ENCODE results near the gene WNT9A. TPM values are rescaled to one million over a fixed set of nuclear protein-coding genes. Genes with fewer than 3 reads are reported as not detected.

Gene WNT9A
- polyA plus RNA-seq, 4 donors = 0.27 to 2.7 (median 1.2) TPM

- DNase-seq (no peak), FAIRE-seq (no peak)
- peaks cover 0 to 20% (median 3%) of the 10 kb centered on the region in 3 donors for H3K4me1 ChIP-seq (ENCODE audit: control insufficient read depth in 3 of 3, insufficient read depth in 2 of 3, low read depth in 1 of 3, low read length in 2 of 3)
- H3K27ac ChIP-seq (ENCODE audit: low read depth in 1 of 3, low read length in 2 of 3) = no peak overlapping the region
- peaks cover 0 to 10% (median 0%) of the 10 kb centered on the region in 3 donors for H3K27me3 ChIP-seq (ENCODE audit: control insufficient read depth in 3 of 3, insufficient read depth in 3 of 3, low read length in 3 of 3)
- H3K36me3 ChIP-seq (ENCODE audit: control insufficient read depth in 3 of 3, insufficient read depth in 2 of 3, low read depth in 1 of 3, low read length in 3 of 3) = no peaks in the 10 kb centered on the region
- H3K4me3 ChIP-seq (ENCODE audit: low read depth in 1 of 3, low read length in 3 of 3) = no peak overlapping the region
- no peaks in the 10 kb centered on the region for H3K9me3 ChIP-seq (ENCODE audit: control insufficient read depth in 2 of 2, insufficient read depth in 1 of 2, low read depth in 1 of 2, low read length in 1 of 2)
- 45 to 59% (median 51%) methylated on average over 14 of the region's 14 CpGs for WGBS, 3 donors
Observed at GRCh38 chr1:227889047-227889862, 58.5 kb downstream of the WNT9A start.

DNA sequence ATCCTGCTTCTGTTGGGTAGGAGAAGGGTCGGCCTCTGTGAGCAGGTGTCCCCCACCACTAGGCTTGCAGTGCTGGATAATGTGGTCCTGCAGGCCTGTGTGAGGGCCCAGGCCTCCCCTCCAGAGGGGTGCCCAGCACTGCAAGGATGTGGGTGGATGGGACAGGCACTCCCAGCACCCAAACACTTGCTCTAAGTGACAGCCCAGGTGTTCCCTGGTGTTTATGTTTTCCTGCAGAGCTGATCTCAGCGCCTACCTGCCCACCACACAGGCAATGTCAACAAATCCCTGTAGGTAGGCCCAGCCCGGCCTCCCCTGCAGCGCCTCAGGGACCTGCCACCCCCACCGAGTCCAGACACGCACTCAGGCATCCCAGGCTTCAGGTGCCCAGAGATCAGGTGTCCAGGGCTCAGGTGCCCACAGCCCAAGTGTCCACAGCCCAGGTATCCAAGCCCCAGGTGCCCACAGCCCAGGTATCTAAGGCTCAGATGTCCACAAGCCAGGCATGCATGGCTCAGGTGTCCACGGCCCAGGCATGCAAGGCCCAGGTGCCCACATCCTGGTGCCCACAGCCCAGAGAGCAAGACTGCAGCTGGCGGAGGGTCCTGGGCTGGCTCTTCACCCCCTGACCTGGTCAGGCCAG is 59.2 kb downstream of the WNT9A start:
- peaks cover 0 to 20% (median 3%) of the 10 kb centered on the region in 3 donors for H3K4me1 ChIP-seq (ENCODE audit: control insufficient read depth in 3 of 3, insufficient read depth in 2 of 3, low read depth in 1 of 3, low read length in 2 of 3)
- no peak for FAIRE-seq
- no peaks in the 10 kb centered on the region for H3K36me3 ChIP-seq (ENCODE audit: control insufficient read depth in 3 of 3, insufficient read depth in 2 of 3, low read depth in 1 of 3, low read length in 3 of 3)
- H3K4me3 ChIP-seq (ENCODE audit: low read depth in 1 of 3, low read length in 3 of 3) = no peak overlapping the region
- 70 to 88% (median 75%) methylated on average over 8 of the region's 8 CpGs for WGBS, 3 donors
- H3K9me3 ChIP-seq (ENCODE audit: control insufficient read depth in 2 of 2, insufficient read depth in 1 of 2, low read depth in 1 of 2, low read length in 1 of 2) = no peaks in the 10 kb centered on the region
- peaks cover 0 to 10% (median 0%) of the 10 kb centered on the region in 3 donors for H3K27me3 ChIP-seq (ENCODE audit: control insufficient read depth in 3 of 3, insufficient read depth in 3 of 3, low read length in 3 of 3)
- peak overlapping the region in 2 of 3 donors; percentile 45 to 51 for H3K27ac ChIP-seq (ENCODE audit: low read depth in 1 of 3, low read length in 2 of 3)
- DNase-seq = no peak

DNA sequence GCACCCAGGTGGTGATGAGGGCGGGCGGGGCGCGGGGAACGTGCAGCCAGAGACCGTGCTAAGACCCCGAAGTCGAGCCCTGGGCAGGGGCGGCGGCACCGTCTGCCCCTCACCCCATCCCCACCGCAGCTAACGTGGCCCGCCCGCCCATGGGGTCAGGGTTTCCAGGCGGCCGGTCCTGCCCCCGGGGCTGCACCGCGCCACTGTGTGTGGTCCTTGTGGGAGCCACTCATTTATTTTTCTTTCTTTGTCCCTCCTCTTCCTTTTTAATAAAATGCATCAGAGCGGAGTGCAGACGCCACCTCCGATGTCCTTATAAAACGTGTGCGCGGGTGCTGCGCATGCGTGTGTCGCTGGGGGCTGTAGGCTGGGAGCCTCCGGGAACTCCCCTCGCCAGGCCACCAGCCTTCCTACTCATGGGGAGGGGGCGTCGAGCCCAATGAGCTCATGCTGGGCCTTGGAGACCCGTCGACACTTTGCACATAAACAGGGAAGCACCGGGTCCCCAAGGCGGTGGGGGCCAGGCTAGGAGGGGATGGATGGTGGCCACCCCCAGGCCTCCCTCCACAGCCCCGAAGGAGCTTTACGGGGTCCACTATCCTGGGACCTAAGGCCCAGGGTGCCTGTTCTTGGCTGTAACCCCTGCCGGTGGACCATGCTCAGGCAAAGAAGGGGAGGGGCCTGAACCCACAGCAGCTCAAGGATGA is 59.9 kb downstream of the WNT9A start:
- 34 to 56% (median 45%) methylated on average over 25 to 40 of the region's 40 CpGs for WGBS, 3 donors
- H3K4me1 ChIP-seq (ENCODE audit: control insufficient read depth in 3 of 3, insufficient read depth in 2 of 3, low read depth in 1 of 3, low read length in 2 of 3) = peaks cover 0 to 20% (median 3%) of the 10 kb centered on the region in 3 donors
- no peaks in the 10 kb centered on the region for H3K36me3 ChIP-seq (ENCODE audit: control insufficient read depth in 3 of 3, insufficient read depth in 2 of 3, low read depth in 1 of 3, low read length in 3 of 3)
- H3K9me3 ChIP-seq (ENCODE audit: control insufficient read depth in 2 of 2, insufficient read depth in 1 of 2, low read depth in 1 of 2, low read length in 1 of 2) = no peaks in the 10 kb centered on the region
- H3K27me3 ChIP-seq (ENCODE audit: control insufficient read depth in 3 of 3, insufficient read depth in 3 of 3, low read length in 3 of 3) = peaks cover 0 to 10% (median 0%) of the 10 kb centered on the region in 3 donors
- FAIRE-seq (no peak), DNase-seq (peak in 1 of 2 donors; percentile 55)
- H3K4me3 ChIP-seq (ENCODE audit: low read depth in 1 of 3, low read length in 3 of 3) = peak overlapping the region in 2 of 3 donors; percentile 23 to 43
- H3K27ac ChIP-seq (ENCODE audit: low read depth in 1 of 3, low read length in 2 of 3) = peak overlapping the region in 2 of 3 donors; percentile 78 to 81

DNA sequence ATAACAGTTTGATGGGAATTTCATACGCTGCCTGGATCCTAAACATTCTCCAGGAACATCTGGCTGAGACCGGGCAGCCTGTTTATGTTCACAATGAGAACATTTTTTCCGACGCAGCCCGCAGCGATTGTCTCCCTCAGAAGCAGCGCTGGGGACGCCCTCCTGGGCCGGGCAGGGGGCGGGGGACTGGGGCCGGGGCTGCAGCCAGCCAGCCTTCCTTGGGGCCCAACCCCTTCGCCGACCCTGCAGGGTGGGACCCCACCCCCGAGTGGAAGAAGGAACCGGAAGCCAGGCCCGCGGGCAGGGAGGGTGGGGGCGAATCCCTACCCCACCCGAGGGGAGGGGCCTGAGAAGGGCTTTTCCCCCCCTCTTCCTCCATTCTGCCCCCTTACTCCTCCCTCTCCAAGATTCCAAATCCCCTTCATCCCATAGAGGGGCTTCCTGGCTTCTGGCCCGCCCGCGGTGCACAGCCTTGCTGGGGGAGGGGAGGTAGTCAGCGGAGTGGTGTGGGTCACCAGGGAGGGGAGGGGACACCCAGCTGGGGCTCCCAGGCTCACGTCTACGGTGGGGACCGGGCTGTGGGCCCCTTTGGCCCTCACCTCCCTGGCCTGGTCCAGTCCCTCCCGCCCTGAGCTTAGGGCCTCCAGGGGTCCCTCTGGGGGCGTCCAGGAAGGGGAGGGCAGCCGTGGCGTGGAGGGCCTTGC is 60.6 kb downstream of the WNT9A start:
- Histone ChIP-seq H3K4me1 (ENCODE audit: control insufficient read depth in 3 of 3, insufficient read depth in 2 of 3, low read depth in 1 of 3, low read length in 2 of 3) (peaks cover 0 to 20% (median 3%) of the 10 kb centered on the region in 3 donors), H3K27me3 (ENCODE audit: control insufficient read depth in 3 of 3, insufficient read depth in 3 of 3, low read length in 3 of 3) (peaks cover 0 to 10% (median 0%) of the 10 kb centered on the region in 3 donors), H3K36me3 (ENCODE audit: control insufficient read depth in 3 of 3, insufficient read depth in 2 of 3, low read depth in 1 of 3, low read length in 3 of 3) (no peaks in the 10 kb centered on the region), H3K9me3 (ENCODE audit: control insufficient read depth in 2 of 2, insufficient read depth in 1 of 2, low read depth in 1 of 2, low read length in 1 of 2) (no peaks in the 10 kb centered on the region), H3K4me3 (ENCODE audit: low read depth in 1 of 3, low read length in 3 of 3) (peak overlapping the region in 2 of 3 donors; percentile 23 to 43), H3K27ac (ENCODE audit: low read depth in 1 of 3, low read length in 2 of 3) (peak overlapping the region in 2 of 3 donors; percentile 78 to 81)
- DNase-seq (peak in 1 of 2 donors; percentile 62), FAIRE-seq (no peak)
- WGBS, 3 donors = 2 to 4% (median 4%) methylated on average over 26 to 30 of the region's 30 CpGs

- no peak for DNase-seq
- no peaks in the 10 kb centered on the region for H3K9me3 ChIP-seq (ENCODE audit: control insufficient read depth in 2 of 2, insufficient read depth in 1 of 2, low read depth in 1 of 2, low read length in 1 of 2)
- H3K4me1 ChIP-seq (ENCODE audit: control insufficient read depth in 3 of 3, insufficient read depth in 2 of 3, low read depth in 1 of 3, low read length in 2 of 3) = peaks cover 0 to 20% (median 3%) of the 10 kb centered on the region in 3 donors
- H3K36me3 ChIP-seq (ENCODE audit: control insufficient read depth in 3 of 3, insufficient read depth in 2 of 3, low read depth in 1 of 3, low read length in 3 of 3) = no peaks in the 10 kb centered on the region
- H3K4me3 ChIP-seq (ENCODE audit: low read depth in 1 of 3, low read length in 3 of 3) = peak overlapping the region in 1 of 3 donors; percentile 43
- peaks cover 0 to 10% (median 0%) of the 10 kb centered on the region in 3 donors for H3K27me3 ChIP-seq (ENCODE audit: control insufficient read depth in 3 of 3, insufficient read depth in 3 of 3, low read length in 3 of 3)
- peak overlapping the region in 2 of 3 donors; percentile 78 to 81 for H3K27ac ChIP-seq (ENCODE audit: low read depth in 1 of 3, low read length in 2 of 3)
- no peak for FAIRE-seq
- 21 to 30% (median 29%) methylated on average over 18 of the region's 18 CpGs for WGBS, 3 donors
Observed at GRCh38 chr1:227886503-227886961, 61.2 kb downstream of the WNT9A start.

- peaks cover 0 to 20% (median 3%) of the 10 kb centered on the region in 3 donors for H3K4me1 ChIP-seq (ENCODE audit: control insufficient read depth in 3 of 3, insufficient read depth in 2 of 3, low read depth in 1 of 3, low read length in 2 of 3)
- no peak overlapping the region for H3K4me3 ChIP-seq (ENCODE audit: low read depth in 1 of 3, low read length in 3 of 3)
- peaks cover 0 to 10% (median 0%) of the 10 kb centered on the region in 3 donors for H3K27me3 ChIP-seq (ENCODE audit: control insufficient read depth in 3 of 3, insufficient read depth in 3 of 3, low read length in 3 of 3)
- no peaks in the 10 kb centered on the region for H3K9me3 ChIP-seq (ENCODE audit: control insufficient read depth in 2 of 2, insufficient read depth in 1 of 2, low read depth in 1 of 2, low read length in 1 of 2)
- no peak for FAIRE-seq
- DNase-seq = no peak
- peak overlapping the region in 2 of 3 donors; percentile 56 to 78 for H3K27ac ChIP-seq (ENCODE audit: low read depth in 1 of 3, low read length in 2 of 3)
- WGBS, 3 donors = 42 to 59% (median 51%) methylated on average over 12 to 14 of the region's 14 CpGs
- no peaks in the 10 kb centered on the region for H3K36me3 ChIP-seq (ENCODE audit: control insufficient read depth in 3 of 3, insufficient read depth in 2 of 3, low read depth in 1 of 3, low read length in 3 of 3)
Observed at GRCh38 chr1:227885648-227886502, 61.9 kb downstream of the WNT9A start.

- Histone ChIP-seq H3K27me3 (ENCODE audit: control insufficient read depth in 3 of 3, insufficient read depth in 3 of 3, low read length in 3 of 3) (peaks cover 0 to 10% (median 0%) of the 10 kb centered on the region in 3 donors), H3K4me3 (ENCODE audit: low read depth in 1 of 3, low read length in 3 of 3) (no peak overlapping the region), H3K36me3 (ENCODE audit: control insufficient read depth in 3 of 3, insufficient read depth in 2 of 3, low read depth in 1 of 3, low read length in 3 of 3) (no peaks in the 10 kb centered on the region), H3K9me3 (ENCODE audit: control insufficient read depth in 2 of 2, insufficient read depth in 1 of 2, low read depth in 1 of 2, low read length in 1 of 2) (no peaks in the 10 kb centered on the region), H3K27ac (ENCODE audit: low read depth in 1 of 3, low read length in 2 of 3) (no peak overlapping the region), H3K4me1 (ENCODE audit: control insufficient read depth in 3 of 3, insufficient read depth in 2 of 3, low read depth in 1 of 3, low read length in 2 of 3) (peaks cover 0 to 20% (median 3%) of the 10 kb centered on the region in 3 donors)
- FAIRE-seq (no peak), DNase-seq (no peak)
- 60 to 72% (median 64%) methylated on average over 8 of the region's 8 CpGs for WGBS, 3 donors
Observed at GRCh38 chr1:227885135-227885647, 62.5 kb downstream of the WNT9A start.

Data from small intestine (tissue), 7 donors.